HG03135 (cell line): Measurements from ENCODE around the gene ZAP70.
A peak's percentile ranks its signal among the peaks of the same experiment; 100 is the strongest.
"Not testable (repeated sequence)": the region's sequence is repeated elsewhere in the genome, so short reads cannot be mapped to it uniquely, and the experiment has no call there.

Experiments
- ATAC-seq: cut with Tn5 transposase; IDR thresholded peaks from one replicate; pipeline ENCODE4 v1.9.1; 2021; ENCODE audit warnings: mild to moderate bottlenecking, moderate library complexity; ENCODE audit not compliant: unreplicated experiment

The ZAP70 gene

GRCh38 chr2:97713296-97714083 lies at the start of gene ZAP70:
Gene ZAP70 (plus strand): TSS chr2:97713576. CDS start chr2:97724037, 10,461 bp downstream.
- no peak for ATAC-seq

- no peak for ATAC-seq
Measured at GRCh38 chr2:97663626-97663961, 49.8 kb upstream of the ZAP70 start.

- ATAC-seq, result peak; percentile 85
Measured at GRCh38 chr2:97663962-97664635, 49.3 kb upstream of the ZAP70 start, which contains the start of gene ACTR1B. Gene ACTR1B (minus strand): TSS chr2:97664044. CDS start chr2:97663890, 154 bp downstream.

GRCh38 chr2:97664636-97664970 lies 48.8 kb upstream of the ZAP70 start:
- no peak for ATAC-seq

- no peak for ATAC-seq
Measured at GRCh38 chr2:97669448-97669847, 43.9 kb upstream of the ZAP70 start, which contains the start of gene C2orf92. Gene C2orf92 (plus strand): TSS chr2:97669713. CDS start chr2:97669789, 76 bp downstream.

GRCh38 chr2:97670471-97670870 lies 42.9 kb upstream of the ZAP70 start:
- no peak for ATAC-seq

GRCh38 chr2:97671526-97671925 lies 41.9 kb upstream of the ZAP70 start:
- no peak for ATAC-seq

- not testable (repeated sequence) for ATAC-seq
Measured at GRCh38 chr2:97672606-97673140, 40.7 kb upstream of the ZAP70 start.

GRCh38 chr2:97673182-97673914 lies 40.0 kb upstream of the ZAP70 start:
- ATAC-seq, result no peak

- ATAC-seq, result no peak
Measured at GRCh38 chr2:97673915-97674283, 39.5 kb upstream of the ZAP70 start.

GRCh38 chr2:97675430-97676113 lies 37.8 kb upstream of the ZAP70 start:
- no peak for ATAC-seq

GRCh38 chr2:97676620-97677019 lies 36.8 kb upstream of the ZAP70 start:
- no peak for ATAC-seq

GRCh38 chr2:97677480-97677879 lies 35.9 kb upstream of the ZAP70 start:
- no peak for ATAC-seq

- no peak for ATAC-seq
Measured at GRCh38 chr2:97678298-97678697, 35.1 kb upstream of the ZAP70 start.

GRCh38 chr2:97687235-97687634 lies 26.1 kb upstream of the ZAP70 start:
- not testable (repeated sequence) for ATAC-seq

- no peak for ATAC-seq
Measured at GRCh38 chr2:97688062-97688827, 25.1 kb upstream of the ZAP70 start.

GRCh38 chr2:97691166-97691565 lies 22.2 kb upstream of the ZAP70 start:
- no peak for ATAC-seq

GRCh38 chr2:97693476-97693875 lies 19.9 kb upstream of the ZAP70 start:
- no peak for ATAC-seq

- ATAC-seq, result no peak
Measured at GRCh38 chr2:97695744-97696143, 17.6 kb upstream of the ZAP70 start.
